PC-3 (cell line): ENCODE data around the gene LEMD2.

Experiments
- CTCF ChIP-seq: fragments of 300-600 bp; sonication (generic); conservative IDR thresholded peaks from 2 replicates; pipeline ENCODE4 v1.5.1; 2017; ENCODE audit warnings: antibody characterized with exemption, low read depth, mild to moderate bottlenecking, low read length
- EZH2 ChIP-seq: fragments of 300-600 bp; sonication (generic); IDR thresholded peaks from one replicate; pipeline ENCODE4 v1.6.1; 2017; ENCODE audit warnings: antibody characterized with exemption, mild to moderate bottlenecking, low read length; ENCODE audit not compliant: unreplicated experiment

DNA sequence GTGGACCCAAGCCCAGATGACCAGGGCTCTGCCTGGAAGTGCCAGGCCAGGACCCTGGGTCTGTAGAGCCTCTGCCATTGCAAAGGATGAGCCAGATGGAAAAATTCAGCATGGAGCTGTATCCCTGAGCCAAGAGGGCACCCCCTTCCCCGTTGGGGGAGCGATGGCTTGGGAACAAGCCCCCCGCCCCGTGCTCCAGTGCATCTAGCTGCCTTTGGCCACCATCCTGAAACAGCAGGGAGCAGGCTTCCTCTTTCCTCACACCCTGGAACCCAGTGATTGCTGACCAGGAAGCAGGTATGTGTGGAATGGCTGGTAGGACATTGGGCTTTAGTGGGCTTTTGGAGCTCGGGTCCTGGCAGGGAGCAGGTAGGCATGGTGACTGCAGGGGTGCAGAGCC is 12.7 kb upstream of the LEMD2 start:
- TF ChIP-seq CTCF (no peak), EZH2 (no peak)
